Stimulated activated CD8-positive, alpha-beta memory T cell treated with anti-CD3 and anti-CD28 coated beads, Interleukin-7, amount 100 ng/mL, for 24 hours (primary cell): ENCODE results near the gene MAGI2.

ENCODE experiments used
- DNase-seq: peaks from one replicate; pipeline ENCODE4 v3.0.0-alpha.2; 2020; ENCODE audit warnings: low read depth

Gene MAGI2

GRCh38 chr7:78175330-78176100 is 1278.0 kb downstream of the MAGI2 start:
- DNase-seq: no peak

- no peak for DNase-seq
Observed at GRCh38 chr7:78173666-78174065, 1279.8 kb downstream of the MAGI2 start.

GRCh38 chr7:78172933-78173591 is 1280.4 kb downstream of the MAGI2 start:
- no peak for DNase-seq

GRCh38 chr7:78172267-78172757 is 1281.2 kb downstream of the MAGI2 start:
- DNase-seq: no peak

GRCh38 chr7:78171398-78171797 is 1282.1 kb downstream of the MAGI2 start:
- DNase-seq: no peak

GRCh38 chr7:78170815-78171214 is 1282.7 kb downstream of the MAGI2 start:
- DNase-seq: no peak

- DNase-seq: no peak
Observed at GRCh38 chr7:78169992-78170391, 1283.5 kb downstream of the MAGI2 start.

GRCh38 chr7:78168865-78169264 is 1284.6 kb downstream of the MAGI2 start:
- DNase-seq: no peak

- no peak for DNase-seq
Observed at GRCh38 chr7:78167860-78168259, 1285.6 kb downstream of the MAGI2 start.

- no peak for DNase-seq
Observed at GRCh38 chr7:78165854-78166253, 1287.6 kb downstream of the MAGI2 start.

- no peak for DNase-seq
Observed at GRCh38 chr7:78165454-78165853, 1288.0 kb downstream of the MAGI2 start.

- DNase-seq: no peak
Observed at GRCh38 chr7:78164459-78164858, 1289.0 kb downstream of the MAGI2 start.

GRCh38 chr7:78161781-78162180 is 1291.7 kb downstream of the MAGI2 start:
- no peak for DNase-seq

GRCh38 chr7:78159545-78159944 is 1293.9 kb downstream of the MAGI2 start:
- DNase-seq: no peak

- no peak for DNase-seq
Observed at GRCh38 chr7:78153285-78153684, 1300.2 kb downstream of the MAGI2 start.

GRCh38 chr7:78151229-78151628 is 1302.2 kb downstream of the MAGI2 start:
- DNase-seq: no peak

- no peak for DNase-seq
Observed at GRCh38 chr7:78149787-78150186, 1303.7 kb downstream of the MAGI2 start.

- no peak for DNase-seq
Observed at GRCh38 chr7:78148166-78148894, 1305.1 kb downstream of the MAGI2 start.

GRCh38 chr7:78146546-78146945 is 1306.9 kb downstream of the MAGI2 start:
- no peak for DNase-seq

- no peak for DNase-seq
Observed at GRCh38 chr7:78143661-78144060, 1309.8 kb downstream of the MAGI2 start.

GRCh38 chr7:78141522-78142281 is 1311.8 kb downstream of the MAGI2 start:
- no peak for DNase-seq

GRCh38 chr7:78140109-78140508 is 1313.4 kb downstream of the MAGI2 start:
- DNase-seq: no peak
